NB4 (cell line): Measurements from ENCODE around the gene SKA3.

Experiments used
- DNase-seq: peaks from one replicate; pipeline ENCODE4 v3.0.0; 2010; ENCODE audit warnings: low read depth
- H3K4me3 ChIP-seq: one replicate; pipeline ENCODE4 v1.5.1; 2011; ENCODE audit warnings: mild to moderate bottlenecking, low read depth, low read length, moderate library complexity
- MYC ChIP-seq: IDR thresholded peaks from 2 replicates; pipeline ENCODE4 v1.6.1; 2011; ENCODE audit warnings: low read depth, low read length
- POLR2A ChIP-seq: IDR thresholded peaks from 2 replicates; pipeline ENCODE4 v1.6.1; 2011; ENCODE audit warnings: mild to moderate bottlenecking; ENCODE audit not compliant: insufficient read length; ENCODE audit errors: extremely low read depth
- TF ChIP-seq, protein P1 (sequence below): IDR thresholded peaks from 2 replicates; pipeline ENCODE4 v1.6.1; 2011; ENCODE audit warnings: low read depth, low read length
- TF ChIP-seq, protein P2 (sequence below): IDR thresholded peaks from one replicate; pipeline ENCODE4 v1.5.1; 2012; ENCODE audit warnings: low read depth, low read length

SKA3 gene

DNA sequence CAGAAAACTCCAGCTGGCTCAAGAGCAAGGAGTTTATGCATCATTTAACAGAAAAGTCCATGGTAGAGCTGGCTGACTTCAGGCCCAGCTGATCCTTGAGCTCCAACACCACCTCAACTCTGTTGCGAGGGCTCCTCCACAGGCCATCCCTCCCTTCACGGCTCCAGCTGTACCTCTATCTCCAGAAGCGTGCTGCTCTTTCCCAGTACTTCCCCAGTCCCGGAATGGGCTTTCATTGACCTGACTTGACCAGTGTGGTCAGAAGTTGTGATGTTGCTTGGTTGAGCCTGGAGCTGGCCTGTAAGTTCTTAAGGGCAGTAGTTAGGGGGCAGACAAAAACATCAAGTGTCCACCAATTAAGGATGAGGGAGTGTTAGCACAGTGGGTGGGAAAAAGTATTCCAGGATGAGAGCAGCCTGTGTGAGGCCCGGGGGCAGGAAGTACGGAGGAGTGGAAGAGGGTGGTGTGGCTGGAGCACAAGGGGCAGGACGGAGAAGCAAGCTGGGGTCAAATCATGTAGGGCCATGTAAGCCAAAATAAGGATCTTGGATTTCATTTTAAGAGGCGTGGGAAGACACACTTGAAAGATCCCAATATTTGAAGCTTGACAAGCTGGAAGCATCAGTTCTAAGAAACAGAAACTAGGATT, 24.0 kb downstream of the SKA3 start:
- DNase-seq, result no peak
- TF ChIP-seq, protein P1, sequence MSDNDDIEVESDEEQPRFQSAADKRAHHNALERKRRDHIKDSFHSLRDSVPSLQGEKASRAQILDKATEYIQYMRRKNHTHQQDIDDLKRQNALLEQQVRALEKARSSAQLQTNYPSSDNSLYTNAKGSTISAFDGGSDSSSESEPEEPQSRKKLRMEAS, result no peak
- TF ChIP-seq MYC (no peak), POLR2A (no peak)
- TF ChIP-seq, protein P2, sequence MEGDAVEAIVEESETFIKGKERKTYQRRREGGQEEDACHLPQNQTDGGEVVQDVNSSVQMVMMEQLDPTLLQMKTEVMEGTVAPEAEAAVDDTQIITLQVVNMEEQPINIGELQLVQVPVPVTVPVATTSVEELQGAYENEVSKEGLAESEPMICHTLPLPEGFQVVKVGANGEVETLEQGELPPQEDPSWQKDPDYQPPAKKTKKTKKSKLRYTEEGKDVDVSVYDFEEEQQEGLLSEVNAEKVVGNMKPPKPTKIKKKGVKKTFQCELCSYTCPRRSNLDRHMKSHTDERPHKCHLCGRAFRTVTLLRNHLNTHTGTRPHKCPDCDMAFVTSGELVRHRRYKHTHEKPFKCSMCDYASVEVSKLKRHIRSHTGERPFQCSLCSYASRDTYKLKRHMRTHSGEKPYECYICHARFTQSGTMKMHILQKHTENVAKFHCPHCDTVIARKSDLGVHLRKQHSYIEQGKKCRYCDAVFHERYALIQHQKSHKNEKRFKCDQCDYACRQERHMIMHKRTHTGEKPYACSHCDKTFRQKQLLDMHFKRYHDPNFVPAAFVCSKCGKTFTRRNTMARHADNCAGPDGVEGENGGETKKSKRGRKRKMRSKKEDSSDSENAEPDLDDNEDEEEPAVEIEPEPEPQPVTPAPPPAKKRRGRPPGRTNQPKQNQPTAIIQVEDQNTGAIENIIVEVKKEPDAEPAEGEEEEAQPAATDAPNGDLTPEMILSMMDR, result no peak
- no peak overlapping the region for H3K4me3 ChIP-seq

DNA sequence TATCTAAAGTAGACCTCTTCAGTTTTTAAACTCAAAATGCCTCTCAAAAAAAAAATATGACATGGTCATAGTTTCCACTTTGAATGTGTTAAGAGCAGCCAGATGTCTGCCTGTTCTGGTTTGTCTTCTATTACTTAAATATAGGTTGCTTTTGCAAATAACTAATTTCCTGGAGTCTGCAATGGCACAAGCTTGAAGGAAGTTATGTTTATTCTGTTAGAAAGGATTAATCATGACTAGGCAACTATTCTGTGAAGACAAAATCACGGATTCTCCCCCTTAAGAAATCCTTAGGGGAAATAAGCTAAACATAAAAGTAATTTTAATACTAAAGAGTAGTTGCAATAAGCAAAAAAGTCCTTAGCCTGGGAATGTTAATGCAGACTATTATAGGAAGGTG, 26.3 kb downstream of the SKA3 start:
- H3K4me3 ChIP-seq, result no peak overlapping the region
- no peak for TF ChIP-seq POLR2A
- TF ChIP-seq, protein P1, result no peak
- TF ChIP-seq, protein P2, result no peak
- no peak for TF ChIP-seq MYC
- no peak for DNase-seq

DNA sequence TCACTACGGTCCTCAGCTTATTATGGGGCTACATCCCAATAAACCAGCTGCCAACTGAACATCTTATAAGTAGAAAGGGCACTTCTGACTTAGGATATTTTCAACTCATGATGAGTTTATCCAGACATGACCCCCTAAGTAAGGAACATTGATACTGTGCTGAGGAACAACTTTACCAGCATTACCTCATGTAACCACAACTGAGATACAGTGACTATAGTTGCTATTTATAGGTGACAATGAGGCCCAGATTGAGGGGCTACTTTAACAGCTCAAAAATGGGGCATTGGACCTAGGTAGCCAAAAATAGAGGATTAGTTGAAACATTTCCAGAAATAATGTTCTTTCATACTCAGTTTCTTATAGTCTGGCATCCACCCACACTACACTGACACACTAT, 26.8 kb downstream of the SKA3 start:
- peak; percentile 44 for DNase-seq
- no peak overlapping the region for H3K4me3 ChIP-seq
- TF ChIP-seq MYC, result no peak
- TF ChIP-seq, protein P2, result no peak

DNA sequence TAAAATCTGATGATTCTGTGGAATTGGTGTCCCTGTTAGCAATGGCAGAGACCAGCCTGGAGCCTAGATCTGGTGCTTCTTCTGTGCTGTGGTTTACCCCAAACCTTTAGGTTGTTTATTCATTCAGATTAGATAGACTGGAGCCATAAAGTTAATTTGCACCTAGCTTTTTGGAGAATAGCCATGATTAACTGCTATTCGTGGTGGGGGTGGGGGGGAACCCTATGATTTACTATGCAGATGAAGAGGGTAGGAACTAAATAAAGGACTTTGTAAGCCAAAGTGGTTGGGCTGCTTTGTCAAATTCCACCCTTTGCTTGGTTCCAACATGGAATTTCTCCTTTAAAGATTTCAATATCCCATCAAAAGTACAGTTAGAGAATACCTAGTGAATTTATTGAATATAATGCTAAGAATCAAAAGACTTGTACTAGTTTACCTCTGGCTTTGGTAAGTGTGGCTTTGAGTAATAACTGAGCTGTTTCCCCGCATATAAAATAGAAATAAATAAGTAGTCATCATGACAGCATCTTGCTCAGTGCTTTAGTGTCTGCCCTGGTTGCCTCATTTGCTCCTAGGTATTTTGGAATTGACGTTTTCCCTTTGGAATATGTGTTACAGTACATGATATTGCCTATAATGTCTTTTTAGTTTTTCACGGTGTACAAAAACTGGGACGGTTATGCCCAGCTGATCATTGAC, 27.6 kb downstream of the SKA3 start:
- no peak overlapping the region for H3K4me3 ChIP-seq
- TF ChIP-seq POLR2A (no peak), MYC (no peak)
- TF ChIP-seq, protein P2, result no peak
- TF ChIP-seq, protein P1, result no peak
- no peak for DNase-seq

DNA sequence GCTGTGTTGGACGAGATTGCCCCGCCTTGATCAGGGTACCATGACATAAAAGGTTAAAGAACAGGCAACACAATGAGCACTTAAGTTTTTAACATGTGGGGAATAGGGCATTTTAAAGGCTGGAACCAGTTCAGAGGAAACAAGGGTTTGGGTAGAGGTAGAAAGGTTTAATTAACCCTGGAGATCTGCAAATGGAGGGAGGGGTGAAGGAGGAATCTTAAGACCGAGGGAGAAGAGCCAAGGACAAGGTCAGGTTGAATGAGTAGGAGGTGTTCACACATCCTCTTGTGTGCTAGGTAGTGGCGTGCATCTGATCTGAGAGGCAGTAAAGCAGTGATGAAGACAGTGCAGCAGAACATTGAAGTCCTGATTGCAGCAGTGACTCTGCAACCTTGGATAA, 28.5 kb downstream of the SKA3 start:
- no peak for DNase-seq
- H3K4me3 ChIP-seq, result no peak overlapping the region
- TF ChIP-seq, protein P1, result no peak
- TF ChIP-seq, protein P2, result no peak
- TF ChIP-seq POLR2A (no peak), MYC (no peak)
